Type B pancreatic cell (in vitro differentiated cells): ENCODE data around the gene FXYD6. TPM values are rescaled to one million over a fixed set of nuclear protein-coding genes. Genes with fewer than 3 reads are reported as not detected.

Source experiments
- DNase-seq: peaks from one replicate; pipeline ENCODE4 v3.0.0; 2021; ENCODE audit warnings: mixed read lengths; ENCODE audit not compliant: unreplicated experiment; ENCODE audit errors: extremely low spot score
- H3K27ac Mint-ChIP-seq: 2 replicates; pipeline ENCODE4 v1.8.0; 2021; ENCODE audit warnings: mild to moderate bottlenecking, mixed read lengths
- H3K27me3 Mint-ChIP-seq: 2 replicates; pipeline ENCODE4 v1.8.0; 2021; ENCODE audit warnings: mixed read lengths
- H3K36me3 Mint-ChIP-seq: 2 replicates; pipeline ENCODE4 v1.8.0; 2021; ENCODE audit warnings: mixed read lengths
- H3K4me1 Mint-ChIP-seq: one replicate; pipeline ENCODE4 v1.8.0; 2021; ENCODE audit warnings: mixed read lengths; ENCODE audit not compliant: unreplicated experiment
- H3K4me3 Mint-ChIP-seq: 2 replicates; pipeline ENCODE4 v1.8.0; 2021; ENCODE audit warnings: mild to moderate bottlenecking, mixed read lengths
- H3K9me3 Mint-ChIP-seq: 2 replicates; pipeline ENCODE4 v1.8.0; 2021; ENCODE audit warnings: mixed read lengths
- CTCF ChIP-seq: fragments of 200-600 bp; sonication (generic); conservative IDR thresholded peaks from 2 replicates; pipeline ENCODE4 v1.5.0; 2021; ENCODE audit warnings: antibody characterized with exemption, mild to moderate bottlenecking
- total RNA-seq: library from RNA; stranded (reverse); gene quantifications from 2 replicates; pipeline ENCODE4 v1.2.1, GENCODE V29; 2021; ENCODE audit warnings: low replicate concordance

Gene FXYD6
- total RNA-seq, 1 donor from 2014 or later, result 66.6 TPM

GRCh38 chr11:117918366-117919255, 42.2 kb upstream of the FXYD6 start:
- Mint-ChIP-seq H3K4me3 (no peak overlapping the region), H3K36me3 (peaks cover 3% of the 10 kb centered on the region), H3K27me3 (peaks cover 9% of the 10 kb centered on the region), H3K4me1 (peaks cover 13% of the 10 kb centered on the region), H3K9me3 (no peaks in the 10 kb centered on the region), H3K27ac (no peak overlapping the region)
- no peak for TF ChIP-seq CTCF
- DNase-seq, result no peak

DNA sequence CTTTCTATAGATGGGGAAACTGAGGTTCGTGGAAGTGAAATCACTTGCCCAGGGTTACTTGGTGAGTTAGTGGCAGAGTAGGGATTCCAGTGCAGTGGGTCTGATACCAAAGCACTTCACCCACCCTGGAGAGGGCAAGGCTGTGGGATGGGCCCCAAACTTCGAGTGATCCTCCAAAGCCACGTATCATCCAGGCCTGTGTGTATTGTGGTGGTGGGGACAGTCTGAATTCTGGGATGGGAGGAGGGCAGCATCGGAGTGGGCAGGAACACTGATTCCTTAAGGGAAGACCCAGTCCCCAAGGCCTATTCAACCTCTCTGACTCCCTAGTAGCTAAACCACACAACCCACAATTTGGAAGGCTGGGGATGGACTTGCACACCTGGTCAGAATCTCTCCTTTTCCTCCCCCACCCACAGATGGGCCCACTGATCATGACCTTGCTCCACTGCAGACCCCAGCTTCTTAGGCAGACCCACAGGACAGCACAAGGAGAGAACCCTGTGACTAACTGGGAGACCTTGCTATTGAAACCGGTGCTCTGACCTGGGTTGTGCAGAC, 41.2 kb upstream of the FXYD6 start:
- Mint-ChIP-seq H3K4me3 (no peak overlapping the region), H3K4me1 (peaks cover 13% of the 10 kb centered on the region), H3K36me3 (peaks cover 3% of the 10 kb centered on the region), H3K27me3 (peaks cover 10% of the 10 kb centered on the region), H3K9me3 (no peaks in the 10 kb centered on the region), H3K27ac (no peak overlapping the region)
- TF ChIP-seq CTCF, result no peak
- no peak for DNase-seq

DNA sequence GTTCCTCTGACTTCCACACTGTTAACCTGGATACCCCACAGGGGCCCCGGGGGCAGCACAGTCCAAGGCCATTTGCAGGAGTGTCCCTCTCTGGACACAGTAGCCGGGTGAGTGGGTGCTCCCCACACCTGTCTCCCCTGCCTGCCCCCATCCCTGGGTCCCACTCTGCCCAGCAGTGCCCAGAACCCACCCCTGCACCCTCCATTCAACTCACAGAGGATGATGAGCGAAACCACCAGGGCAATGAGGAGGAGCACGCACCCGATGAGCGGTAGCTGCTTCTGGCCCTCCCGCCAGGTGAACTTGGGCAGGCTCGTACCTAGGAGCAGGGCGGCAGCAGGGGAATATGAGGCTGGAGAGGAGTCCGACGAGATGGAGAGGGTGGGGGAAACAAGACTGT, 40.5 kb upstream of the FXYD6 start:
- Mint-ChIP-seq H3K4me3 (no peak overlapping the region), H3K27me3 (peaks cover 12% of the 10 kb centered on the region), H3K9me3 (no peaks in the 10 kb centered on the region), H3K4me1 (peaks cover 13% of the 10 kb centered on the region), H3K27ac (no peak overlapping the region), H3K36me3 (peaks cover 3% of the 10 kb centered on the region)
- TF ChIP-seq CTCF, result no peak
- no peak for DNase-seq

DNA sequence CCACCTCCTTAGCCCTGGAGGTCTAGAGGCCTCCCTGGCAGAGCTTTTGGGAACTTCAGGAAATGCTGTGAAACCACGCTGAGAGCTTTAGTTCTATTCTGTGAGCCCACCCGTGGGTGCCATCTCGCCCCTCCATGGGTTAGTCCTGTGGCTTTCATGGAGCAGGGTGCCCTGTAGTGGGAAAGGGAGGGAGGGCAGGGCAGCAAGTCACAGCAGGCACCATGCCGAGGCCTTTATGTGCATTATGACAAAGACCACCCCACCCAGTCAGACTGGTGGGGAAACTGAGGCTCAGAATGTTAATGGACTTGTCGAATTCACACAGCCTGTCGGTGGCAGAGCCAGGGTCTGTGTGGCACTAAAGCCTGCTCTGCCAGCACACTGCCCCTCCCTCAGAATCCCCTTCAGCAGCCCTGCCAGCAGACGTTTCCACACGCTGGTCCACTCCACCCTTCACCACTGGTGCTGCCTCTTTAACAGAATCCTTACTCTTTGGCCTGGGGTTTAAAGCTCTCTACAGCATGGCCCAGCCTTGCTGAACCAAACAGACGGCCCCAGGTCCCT, 39.3 kb upstream of the FXYD6 start:
- H3K4me1 Mint-ChIP-seq, result peaks cover 13% of the 10 kb centered on the region
- H3K36me3 Mint-ChIP-seq, result peaks cover 3% of the 10 kb centered on the region
- TF ChIP-seq CTCF, result no peak
- no peak for DNase-seq
- H3K9me3 Mint-ChIP-seq, result no peaks in the 10 kb centered on the region
- peaks cover 12% of the 10 kb centered on the region for H3K27me3 Mint-ChIP-seq
- H3K27ac Mint-ChIP-seq, result no peak overlapping the region
- no peak overlapping the region for H3K4me3 Mint-ChIP-seq

DNA sequence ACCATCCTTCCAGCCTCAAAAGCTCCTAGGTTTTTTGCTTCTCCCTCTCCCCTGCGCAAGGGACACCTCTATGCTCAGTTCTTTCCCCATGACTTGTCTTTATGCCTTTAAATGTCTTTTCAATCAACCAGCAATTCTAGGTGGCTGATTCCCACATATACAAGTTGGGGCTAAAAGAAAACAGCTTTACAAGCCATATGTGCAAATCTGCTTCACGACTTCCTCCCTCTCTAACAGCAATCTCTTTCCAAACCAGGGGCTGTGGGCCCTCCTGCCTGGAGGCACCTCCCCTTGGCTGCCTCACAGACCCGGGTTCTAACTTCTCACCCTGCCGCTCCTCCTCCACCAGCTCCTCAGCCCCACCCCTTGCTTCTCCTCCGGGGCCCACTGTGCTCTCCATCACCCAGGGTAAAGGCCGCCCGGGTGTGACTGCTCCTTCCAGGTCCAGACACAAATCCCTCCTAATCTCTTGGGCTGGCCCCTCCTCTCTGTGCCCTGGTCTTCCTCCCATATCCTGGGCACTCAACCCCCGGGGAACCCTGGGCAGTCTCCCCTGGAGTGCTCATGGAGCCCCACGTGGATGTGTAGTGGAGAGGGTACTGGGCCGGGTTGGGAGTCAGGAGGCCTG, 38.6 kb upstream of the FXYD6 start:
- H3K4me1 Mint-ChIP-seq, result peaks cover 13% of the 10 kb centered on the region
- no peaks in the 10 kb centered on the region for H3K9me3 Mint-ChIP-seq
- no peak for DNase-seq
- no peak overlapping the region for H3K27ac Mint-ChIP-seq
- no peak for TF ChIP-seq CTCF
- no peak overlapping the region for H3K4me3 Mint-ChIP-seq
- peaks cover 3% of the 10 kb centered on the region for H3K36me3 Mint-ChIP-seq
- peaks cover 12% of the 10 kb centered on the region for H3K27me3 Mint-ChIP-seq
